Measurements from ENCODE around the gene G2E3.
"Not testable (repeated sequence)": the region's sequence is repeated elsewhere in the genome, so short reads cannot be mapped to it uniquely, and the experiment has no call there.

G2E3 gene

DNA sequence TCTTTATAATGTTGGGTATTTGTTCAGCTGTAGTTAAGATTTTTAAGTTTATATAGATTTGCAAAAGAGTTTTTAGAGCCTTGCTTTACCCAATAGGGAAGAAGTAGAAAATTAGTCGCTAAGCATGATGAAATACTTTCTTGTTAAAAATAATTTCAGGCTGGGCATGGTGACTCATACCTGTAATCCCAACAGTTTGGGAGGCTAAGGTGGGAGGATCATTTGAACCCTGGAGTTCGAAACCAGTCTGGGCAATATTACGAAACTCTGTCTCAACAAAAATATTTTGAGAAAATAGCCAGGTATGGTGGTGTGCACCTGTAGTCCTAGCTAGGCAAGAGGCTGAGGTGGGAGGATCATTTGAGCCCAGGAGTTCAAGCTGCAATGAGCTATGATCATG is 44.4 kb downstream of the G2E3 start:
- no peak for DNase-seq (ENCODE audit: low read depth)
- TF ChIP-seq CTCF (IDR thresholded peaks at IDR 0.05; ENCODE audit: low read length, missing control alignments): no peak
- no peak overlapping the region for H3K4me3 ChIP-seq (replicated peaks; ENCODE audit: low read depth, low read length)

DNA sequence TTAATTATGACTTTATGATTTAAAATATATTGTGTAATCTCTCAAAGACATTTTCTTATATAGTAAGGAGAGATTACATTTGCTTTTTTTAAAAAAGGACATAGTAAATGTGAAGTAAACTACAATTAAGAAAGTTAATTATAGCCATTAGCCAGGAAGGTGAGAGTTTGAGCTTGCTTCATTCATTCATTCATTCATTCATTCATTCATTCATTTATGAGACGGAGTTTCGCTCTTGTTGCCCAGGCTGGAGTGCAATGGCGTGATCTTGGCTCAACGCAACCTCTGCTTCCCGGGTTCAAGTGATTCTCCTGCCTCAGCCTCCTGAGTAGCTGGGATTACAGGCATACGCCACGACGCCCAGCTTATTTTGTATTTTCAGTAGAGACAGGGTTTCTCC is 45.7 kb downstream of the G2E3 start:
- not testable (repeated sequence) for DNase-seq (ENCODE audit: low read depth); H3K4me3 ChIP-seq (replicated peaks; ENCODE audit: low read depth, low read length)

DNA sequence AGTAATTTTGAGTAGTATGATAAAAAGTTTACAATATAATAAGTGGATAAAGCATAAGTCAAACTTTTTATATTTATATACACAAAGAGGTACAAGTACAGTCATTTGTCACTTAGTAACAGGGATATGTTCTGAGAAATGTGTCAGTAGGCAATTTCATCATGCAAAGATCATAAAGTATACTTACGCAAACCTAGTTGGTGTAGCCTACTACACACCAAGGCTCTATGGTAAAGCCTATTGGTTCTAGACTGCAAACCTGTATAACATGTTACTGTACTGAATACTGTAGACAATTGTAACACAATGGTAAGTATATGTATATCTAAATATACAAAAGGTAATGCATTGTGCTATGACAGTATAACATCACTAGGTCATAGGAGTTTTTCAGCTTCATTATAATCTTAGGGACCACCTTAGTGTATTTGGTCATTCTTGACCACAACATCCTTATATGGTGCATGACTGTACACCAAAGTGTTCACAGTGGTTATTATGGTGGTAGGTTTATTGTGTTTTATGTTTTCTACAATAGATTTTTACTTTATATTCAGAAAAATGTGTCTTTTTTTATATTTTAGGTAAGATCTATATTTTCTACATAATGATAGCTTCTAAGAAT is 48.3 kb downstream of the G2E3 start:
- no peak for TF ChIP-seq CTCF (IDR thresholded peaks at IDR 0.05; ENCODE audit: low read length, missing control alignments)
- H3K4me3 ChIP-seq (replicated peaks; ENCODE audit: low read depth, low read length): no peak overlapping the region
- no peak for DNase-seq (ENCODE audit: low read depth)

GRCh38 chr14:30608533-30609006 is 49.6 kb downstream of the G2E3 start:
- peak; percentile 18 for DNase-seq (ENCODE audit: low read depth)
- no peak overlapping the region for H3K4me3 ChIP-seq (replicated peaks; ENCODE audit: low read depth, low read length)
- TF ChIP-seq CTCF (IDR thresholded peaks at IDR 0.05; ENCODE audit: low read length, missing control alignments): no peak

DNA sequence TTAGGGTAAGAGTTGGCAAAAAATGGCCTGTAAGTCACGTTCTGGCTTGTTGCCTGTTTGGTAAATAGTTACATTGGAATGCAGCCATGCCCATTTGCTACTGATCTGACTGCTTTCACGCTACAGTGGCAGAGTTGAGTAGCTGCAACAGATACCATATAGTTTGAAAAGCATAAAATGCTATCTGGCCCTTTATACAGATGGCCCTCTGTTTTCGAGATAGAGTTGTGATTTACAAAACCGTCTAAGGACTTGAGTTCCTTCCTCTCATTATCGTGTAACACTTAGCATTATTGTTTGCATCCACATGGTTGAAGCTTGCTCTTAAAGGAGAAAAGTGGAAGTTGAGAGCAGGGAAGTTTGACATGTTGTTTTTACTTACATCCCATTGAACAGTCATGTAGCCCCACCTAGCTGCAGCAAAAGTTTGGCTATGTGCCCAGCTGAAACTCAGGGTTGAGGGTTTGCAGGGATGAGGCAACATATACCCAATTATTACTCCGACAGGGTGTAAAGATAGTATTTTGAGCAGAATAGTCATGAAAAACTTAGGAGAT is 51.9 kb downstream of the G2E3 start:
- no peak overlapping the region for H3K4me3 ChIP-seq (replicated peaks; ENCODE audit: low read depth, low read length)
- peak; percentile 41 for TF ChIP-seq CTCF (IDR thresholded peaks at IDR 0.05; ENCODE audit: low read length, missing control alignments)
- peak; percentile 84 for DNase-seq (ENCODE audit: low read depth)

DNA sequence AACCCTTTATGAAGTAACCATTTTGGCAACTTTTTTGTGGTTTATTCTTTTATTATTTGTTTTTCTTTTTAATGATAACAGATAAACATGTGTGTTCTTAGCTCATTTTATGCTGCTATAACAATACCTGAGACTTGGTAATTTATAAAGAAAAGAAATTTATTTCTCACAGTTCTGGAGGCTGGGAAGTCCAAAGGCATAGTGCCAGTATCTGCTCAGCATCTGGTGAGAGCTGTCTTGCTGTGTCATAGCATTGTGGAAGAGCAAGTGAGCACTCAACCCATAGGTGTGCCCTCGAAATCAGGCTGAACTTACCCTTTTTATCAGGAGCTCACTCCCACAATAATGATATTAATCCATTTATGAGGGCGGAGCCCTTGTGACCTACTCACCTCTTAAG is 55.2 kb downstream of the G2E3 start:
- DNase-seq (ENCODE audit: low read depth): no peak
- no peak overlapping the region for H3K4me3 ChIP-seq (replicated peaks; ENCODE audit: low read depth, low read length)
- no peak for TF ChIP-seq CTCF (IDR thresholded peaks at IDR 0.05; ENCODE audit: low read length, missing control alignments)

GRCh38 chr14:30620178-30620577 is 61.2 kb downstream of the G2E3 start:
- DNase-seq (ENCODE audit: low read depth): peak; percentile 59
- no peak for TF ChIP-seq CTCF (IDR thresholded peaks at IDR 0.05; ENCODE audit: low read length, missing control alignments)
- H3K4me3 ChIP-seq (replicated peaks; ENCODE audit: low read depth, low read length): no peak overlapping the region

Measured in fibroblast of pulmonary artery (primary cell).